Smooth muscle cell of the brain vasculature (primary cell): ENCODE measurements around the gene CMIP.

Experiments used
- DNase-seq: peaks from one replicate; pipeline ENCODE4 v3.0.0-alpha.2; 2012; ENCODE audit warnings: low read depth, low spot score

CMIP gene

GRCh38 chr16:81638286-81638945 lies 193.8 kb downstream of the CMIP start:
- DNase-seq, result no peak

GRCh38 chr16:81639348-81639747 lies 194.7 kb downstream of the CMIP start:
- no peak for DNase-seq

GRCh38 chr16:81639931-81640680 lies 195.5 kb downstream of the CMIP start:
- DNase-seq, result no peak

GRCh38 chr16:81640681-81641070 lies 196.1 kb downstream of the CMIP start:
- DNase-seq, result no peak

- no peak for DNase-seq
These were observed 196.9 kb downstream of the CMIP start for GRCh38 chr16:81641395-81642106.

GRCh38 chr16:81642107-81642436 lies 197.5 kb downstream of the CMIP start:
- DNase-seq, result no peak

GRCh38 chr16:81642943-81643342 lies 198.3 kb downstream of the CMIP start:
- DNase-seq, result no peak

- peak; percentile 79 for DNase-seq
These were observed 200.7 kb downstream of the CMIP start for GRCh38 chr16:81645266-81645694.

GRCh38 chr16:81645925-81646324 lies 201.3 kb downstream of the CMIP start:
- DNase-seq, result no peak

- DNase-seq, result no peak
These were observed 202.0 kb downstream of the CMIP start for GRCh38 chr16:81646561-81646960.

- no peak for DNase-seq
These were observed 202.9 kb downstream of the CMIP start for GRCh38 chr16:81647527-81647926.

- DNase-seq, result no peak
These were observed 205.1 kb downstream of the CMIP start for GRCh38 chr16:81649561-81650184.

- no peak for DNase-seq
These were observed 205.7 kb downstream of the CMIP start for GRCh38 chr16:81650281-81650680.

GRCh38 chr16:81650982-81651562 lies 206.5 kb downstream of the CMIP start:
- DNase-seq, result no peak

GRCh38 chr16:81651758-81652718 lies 207.4 kb downstream of the CMIP start:
- no peak for DNase-seq

- DNase-seq, result no peak
These were observed 208.3 kb downstream of the CMIP start for GRCh38 chr16:81652798-81653505.

GRCh38 chr16:81654346-81654745 lies 209.7 kb downstream of the CMIP start:
- no peak for DNase-seq

GRCh38 chr16:81655469-81656162 lies 211.0 kb downstream of the CMIP start:
- no peak for DNase-seq

- no peak for DNase-seq
These were observed 212.6 kb downstream of the CMIP start for GRCh38 chr16:81657224-81657623.

- DNase-seq, result no peak
These were observed 213.2 kb downstream of the CMIP start for GRCh38 chr16:81657781-81658180.
